HL-60 (cell line): Measurements from ENCODE around the gene PIGBOS1.
"Not testable (repeated sequence)": the region's sequence is repeated elsewhere in the genome, so short reads cannot be mapped to it uniquely, and the experiment has no call there.

ENCODE experiments used
- DNase-seq, 2 experiments: peaks; one replicate each; pipeline ENCODE4 v3.0.0-alpha.2; 2010 to 2020; ENCODE audit warnings: low read depth in 1 of 2, low spot score in 1 of 2
- H3K27ac ChIP-seq: fragments of 250-450 bp; sonication (Bioruptor Pico); replicated peaks from 2 replicates; pipeline ENCODE4 v1.5.1; 2020; ENCODE audit warnings: mild to moderate bottlenecking, moderate library complexity
- H3K27me3 ChIP-seq: fragments of 250-450 bp; sonication (Bioruptor Pico); 2 replicates; pipeline ENCODE4 v1.5.1; 2021; ENCODE audit warnings: mild to moderate bottlenecking, moderate library complexity; ENCODE audit not compliant: insufficient read depth, poor library complexity, severe bottlenecking
- H3K4me3 ChIP-seq: replicated peaks from 2 replicates; pipeline ENCODE4 v1.5.1; 2011; ENCODE audit warnings: mild to moderate bottlenecking, control low read depth, low read length; ENCODE audit not compliant: insufficient read depth
- GABPA ChIP-seq: IDR thresholded peaks from 2 replicates; pipeline ENCODE4 v1.6.1; 2012; ENCODE audit warnings: low read depth
- POLR2AphosphoS5 ChIP-seq: IDR thresholded peaks from 2 replicates; pipeline ENCODE4 v1.6.1; 2012; ENCODE audit warnings: low read depth
- SPI1 ChIP-seq: IDR thresholded peaks from 2 replicates; pipeline ENCODE4 v1.6.1; 2012; ENCODE audit warnings: low read depth, mild to moderate bottlenecking, borderline replicate concordance
- TF ChIP-seq, protein P1 (sequence below): IDR thresholded peaks from one replicate; pipeline ENCODE4 v1.5.1; 2011; ENCODE audit warnings: low read length, control low read depth, inconsistent platforms; ENCODE audit not compliant: insufficient read depth
- TF ChIP-seq, protein P2 (sequence below): IDR thresholded peaks from 2 replicates; pipeline ENCODE4 v1.6.1; 2012; ENCODE audit warnings: low read depth; ENCODE audit not compliant: insufficient replicate concordance

The PIGBOS1 gene

DNA sequence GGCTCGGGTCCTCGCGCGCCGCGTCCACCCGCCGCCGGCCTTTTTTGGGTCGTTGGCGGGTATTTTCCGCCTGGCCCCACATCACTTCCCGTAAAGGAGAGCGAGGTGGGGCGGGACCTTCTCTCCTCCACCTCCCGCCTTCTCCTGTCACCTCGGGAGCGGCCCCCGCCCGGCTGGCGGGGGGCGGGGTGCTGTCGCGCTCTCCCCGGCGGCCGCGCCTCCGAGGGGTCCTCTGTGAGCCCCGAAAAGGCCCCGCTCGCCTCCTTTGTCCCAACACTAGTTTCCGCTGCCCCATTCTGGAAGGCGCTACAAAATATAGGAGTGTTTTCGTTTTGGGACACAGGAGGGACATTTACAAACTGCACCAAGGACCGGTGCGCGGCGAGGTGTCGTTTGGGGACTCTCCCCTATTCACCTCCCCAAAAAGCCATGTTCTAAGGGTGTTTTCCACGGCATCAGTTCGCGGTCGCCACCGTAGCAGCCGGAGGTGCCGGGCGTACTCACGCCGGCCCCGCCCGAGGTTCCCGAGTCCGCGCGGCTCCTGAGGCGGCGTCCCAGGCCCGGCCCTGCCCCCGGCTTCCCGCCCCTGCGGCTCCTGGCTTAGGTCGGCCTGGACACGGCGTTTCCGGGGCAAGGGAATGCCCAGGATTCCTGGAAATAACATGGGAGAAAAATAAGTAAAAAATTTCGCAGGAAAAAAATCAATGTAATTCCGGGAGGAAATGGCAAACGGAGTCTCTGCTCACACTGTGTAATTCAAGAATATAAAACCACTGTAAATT is 29.0 kb downstream of the PIGBOS1 start, which contains the start of gene RAB27A:
Gene RAB27A, minus strand, starts transcription at position 68 of the 782 bp plus-strand sequence. CDS start 54,879 bp downstream, outside the sequence.
- peak within 1 kb of the TSS; percentile 70 for H3K4me3 ChIP-seq
- peak within 1 kb of the TSS; percentile 96 for H3K27ac ChIP-seq
- no peaks in the 10 kb centered on the region for H3K27me3 ChIP-seq
- TF ChIP-seq, protein P1, sequence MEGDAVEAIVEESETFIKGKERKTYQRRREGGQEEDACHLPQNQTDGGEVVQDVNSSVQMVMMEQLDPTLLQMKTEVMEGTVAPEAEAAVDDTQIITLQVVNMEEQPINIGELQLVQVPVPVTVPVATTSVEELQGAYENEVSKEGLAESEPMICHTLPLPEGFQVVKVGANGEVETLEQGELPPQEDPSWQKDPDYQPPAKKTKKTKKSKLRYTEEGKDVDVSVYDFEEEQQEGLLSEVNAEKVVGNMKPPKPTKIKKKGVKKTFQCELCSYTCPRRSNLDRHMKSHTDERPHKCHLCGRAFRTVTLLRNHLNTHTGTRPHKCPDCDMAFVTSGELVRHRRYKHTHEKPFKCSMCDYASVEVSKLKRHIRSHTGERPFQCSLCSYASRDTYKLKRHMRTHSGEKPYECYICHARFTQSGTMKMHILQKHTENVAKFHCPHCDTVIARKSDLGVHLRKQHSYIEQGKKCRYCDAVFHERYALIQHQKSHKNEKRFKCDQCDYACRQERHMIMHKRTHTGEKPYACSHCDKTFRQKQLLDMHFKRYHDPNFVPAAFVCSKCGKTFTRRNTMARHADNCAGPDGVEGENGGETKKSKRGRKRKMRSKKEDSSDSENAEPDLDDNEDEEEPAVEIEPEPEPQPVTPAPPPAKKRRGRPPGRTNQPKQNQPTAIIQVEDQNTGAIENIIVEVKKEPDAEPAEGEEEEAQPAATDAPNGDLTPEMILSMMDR = no peak
- TF ChIP-seq POLR2AphosphoS5 (peak; percentile 50), SPI1 (peak; percentile 54), GABPA (no peak)
- TF ChIP-seq, protein P2, sequence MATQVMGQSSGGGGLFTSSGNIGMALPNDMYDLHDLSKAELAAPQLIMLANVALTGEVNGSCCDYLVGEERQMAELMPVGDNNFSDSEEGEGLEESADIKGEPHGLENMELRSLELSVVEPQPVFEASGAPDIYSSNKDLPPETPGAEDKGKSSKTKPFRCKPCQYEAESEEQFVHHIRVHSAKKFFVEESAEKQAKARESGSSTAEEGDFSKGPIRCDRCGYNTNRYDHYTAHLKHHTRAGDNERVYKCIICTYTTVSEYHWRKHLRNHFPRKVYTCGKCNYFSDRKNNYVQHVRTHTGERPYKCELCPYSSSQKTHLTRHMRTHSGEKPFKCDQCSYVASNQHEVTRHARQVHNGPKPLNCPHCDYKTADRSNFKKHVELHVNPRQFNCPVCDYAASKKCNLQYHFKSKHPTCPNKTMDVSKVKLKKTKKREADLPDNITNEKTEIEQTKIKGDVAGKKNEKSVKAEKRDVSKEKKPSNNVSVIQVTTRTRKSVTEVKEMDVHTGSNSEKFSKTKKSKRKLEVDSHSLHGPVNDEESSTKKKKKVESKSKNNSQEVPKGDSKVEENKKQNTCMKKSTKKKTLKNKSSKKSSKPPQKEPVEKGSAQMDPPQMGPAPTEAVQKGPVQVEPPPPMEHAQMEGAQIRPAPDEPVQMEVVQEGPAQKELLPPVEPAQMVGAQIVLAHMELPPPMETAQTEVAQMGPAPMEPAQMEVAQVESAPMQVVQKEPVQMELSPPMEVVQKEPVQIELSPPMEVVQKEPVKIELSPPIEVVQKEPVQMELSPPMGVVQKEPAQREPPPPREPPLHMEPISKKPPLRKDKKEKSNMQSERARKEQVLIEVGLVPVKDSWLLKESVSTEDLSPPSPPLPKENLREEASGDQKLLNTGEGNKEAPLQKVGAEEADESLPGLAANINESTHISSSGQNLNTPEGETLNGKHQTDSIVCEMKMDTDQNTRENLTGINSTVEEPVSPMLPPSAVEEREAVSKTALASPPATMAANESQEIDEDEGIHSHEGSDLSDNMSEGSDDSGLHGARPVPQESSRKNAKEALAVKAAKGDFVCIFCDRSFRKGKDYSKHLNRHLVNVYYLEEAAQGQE = peak; percentile 24
- peak in 1 of 2 experiments; percentile 83 for DNase-seq

DNA sequence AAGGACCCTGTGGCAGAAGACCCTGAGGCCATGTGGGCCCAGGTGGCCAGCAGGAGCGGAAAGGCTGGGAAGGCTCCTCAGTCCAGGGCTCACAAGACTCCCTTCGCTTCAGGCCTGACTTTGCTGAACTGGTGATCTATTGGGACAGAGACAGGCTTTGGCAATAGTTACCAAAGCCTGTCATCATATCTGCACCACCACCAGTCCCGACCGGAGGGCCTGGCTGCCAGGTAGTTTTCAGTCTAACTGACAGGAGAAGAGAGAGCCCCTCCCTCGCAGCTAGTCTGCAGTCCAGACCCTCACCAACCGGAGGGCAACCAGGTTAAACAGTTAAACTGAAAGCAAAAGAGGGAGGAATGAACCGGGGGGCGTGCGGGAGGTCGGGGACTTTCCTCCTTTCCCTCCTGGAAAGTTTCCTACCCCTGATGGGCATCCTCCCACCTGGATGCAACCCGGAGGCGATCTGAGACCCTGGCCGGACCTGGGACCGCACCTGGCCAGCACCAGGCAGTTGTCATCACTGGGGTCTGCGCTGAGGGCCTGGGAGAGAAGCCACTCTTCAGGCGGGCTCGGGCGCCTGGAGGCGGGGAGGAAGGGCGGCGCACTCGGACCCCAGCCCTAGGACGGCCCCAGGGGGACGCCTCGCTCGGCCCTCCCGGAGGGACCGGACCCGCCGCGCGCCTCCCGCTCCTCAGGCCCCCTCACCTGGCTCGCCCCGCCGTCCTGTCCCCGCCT is 29.7 kb downstream of the PIGBOS1 start:
- peak overlapping the region; percentile 96 for H3K27ac ChIP-seq
- H3K4me3 ChIP-seq = peak overlapping the region; percentile 70
- no peaks in the 10 kb centered on the region for H3K27me3 ChIP-seq
- DNase-seq = peak in 1 of 2 experiments; percentile 73
- TF ChIP-seq, protein P1 = no peak
- TF ChIP-seq POLR2AphosphoS5 = peak; percentile 41; the same call in 1 of the 2 replicates

DNA sequence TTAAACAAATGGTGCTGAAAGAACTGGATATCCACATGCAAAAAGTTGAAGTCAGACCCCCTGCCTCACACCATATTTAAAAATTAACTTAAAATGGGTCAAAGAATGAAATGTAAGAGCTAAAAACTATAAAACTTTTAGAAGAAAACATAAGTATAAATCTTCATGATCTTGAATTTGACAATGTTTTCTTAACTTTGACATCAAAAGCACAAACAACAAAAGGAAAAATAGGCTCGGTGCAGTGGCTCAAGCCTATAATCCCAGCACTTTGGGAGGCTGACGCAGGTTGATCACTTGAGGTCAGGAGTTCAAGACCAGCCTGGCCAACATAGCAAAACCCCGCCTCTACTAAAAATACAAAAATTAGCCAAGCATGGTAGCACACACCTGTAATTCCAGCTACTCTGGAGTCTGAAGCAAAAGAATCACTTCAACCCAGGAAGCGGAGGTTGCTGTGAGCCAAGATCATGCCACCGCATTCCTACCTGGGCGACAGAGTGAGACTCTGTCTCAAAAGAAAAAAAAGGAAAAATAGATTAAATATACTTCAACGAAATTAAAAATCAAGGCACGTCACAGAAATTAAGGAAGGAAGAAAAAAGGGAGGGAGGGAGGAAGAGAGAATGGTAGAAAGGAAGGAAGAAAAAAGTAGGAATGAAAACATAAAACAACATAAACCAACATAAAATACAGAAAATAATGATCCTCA is 30.8 kb downstream of the PIGBOS1 start:
- peak overlapping the region; percentile 70 for H3K4me3 ChIP-seq

DNA sequence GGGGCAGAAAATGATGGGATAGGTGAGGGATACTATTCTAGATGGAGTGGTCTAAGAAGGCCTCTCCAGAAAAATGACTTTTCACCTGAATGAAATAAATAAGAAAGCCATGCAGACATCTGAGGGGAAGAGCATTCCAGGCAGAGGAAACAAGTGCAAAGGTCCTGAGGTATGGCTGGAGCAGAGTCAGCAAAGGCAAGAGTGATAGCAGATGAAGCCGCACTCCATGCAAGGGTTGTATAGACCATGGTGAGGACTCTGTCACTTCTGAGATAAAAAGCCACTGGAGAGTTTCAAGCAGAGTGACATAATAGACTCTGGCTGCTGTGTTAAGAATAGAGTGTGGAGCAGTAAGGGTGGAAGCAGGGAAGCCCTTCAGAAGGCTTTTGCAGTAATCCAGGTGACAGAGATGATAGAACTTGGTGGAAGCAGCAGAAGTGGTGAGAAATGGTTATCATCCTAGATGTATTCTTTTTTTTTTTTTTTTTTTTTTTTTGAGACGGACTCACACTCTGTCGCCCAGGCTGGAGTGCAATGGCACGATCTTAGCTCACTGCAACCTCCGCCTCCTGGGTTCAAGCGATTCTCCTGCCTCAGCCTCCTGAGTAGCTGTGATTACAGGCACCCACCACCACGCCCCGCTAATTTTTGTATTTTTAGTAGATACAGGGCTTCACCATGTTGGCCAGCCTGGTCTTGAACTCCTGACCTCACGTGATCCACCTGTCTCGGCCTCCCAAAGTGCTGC is 32.3 kb downstream of the PIGBOS1 start:
- DNase-seq, H3K4me3 ChIP-seq, H3K27me3 ChIP-seq: not testable (repeated sequence)
- peak overlapping the region; percentile 96 for H3K27ac ChIP-seq

More for the DNA sequence above, 30.8 kb downstream of the PIGBOS1 start:
- H3K27ac ChIP-seq = peak overlapping the region; percentile 96
- DNase-seq = no peak
- TF ChIP-seq POLR2AphosphoS5 (no peak), GABPA (no peak), SPI1 (no peak)
- TF ChIP-seq, protein P2 = no peak
- TF ChIP-seq, protein P1 = no peak
- H3K27me3 ChIP-seq = no peaks in the 10 kb centered on the region
